ENCODE results near the gene EIF2B2.

DNA sequence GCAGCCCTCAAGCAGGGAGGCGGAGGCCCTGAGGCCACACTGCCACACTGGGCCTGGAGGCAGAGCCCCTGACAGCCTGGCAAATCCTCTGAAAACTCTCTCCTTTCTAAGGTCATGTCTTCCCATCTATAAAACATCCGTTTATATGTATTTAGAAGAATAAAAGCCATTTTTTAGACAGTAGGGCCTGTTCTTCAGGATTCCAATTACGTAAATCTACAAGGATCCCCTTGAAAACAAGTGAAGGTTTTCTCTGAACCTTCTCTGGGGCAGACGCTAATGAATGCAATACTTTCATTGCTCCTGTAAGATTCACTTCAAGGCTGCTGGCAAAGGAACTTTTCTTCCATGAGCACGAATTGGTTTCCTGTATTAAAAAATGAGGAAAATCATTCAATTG, 12.8 kb downstream of the EIF2B2 start:
- TF ChIP-seq POLR2AphosphoS5 (IDR thresholded peaks at IDR 0.05) = no peak
- TF ChIP-seq POLR2A (IDR thresholded peaks at IDR 0.05) = no peak

Data from gastroesophageal sphincter (tissue), 2 donors.